Measurements from ENCODE around the gene SDK1. TPM values are rescaled to one million over a fixed set of nuclear protein-coding genes. Genes with fewer than 3 reads are reported as not detected.

The SDK1 gene
- total and polyA plus RNA-seq, 2 of the 8 experiments (the other 6 are each of a cell fraction or from before 2014, with no cell fraction given): 3.3 to 7.2 TPM

- no peaks in the 10 kb centered on the region; a peak in 1 of 8 replicates for H3K36me3 ChIP-seq (ENCODE audit: control insufficient read depth in 2 of 4, insufficient read depth in 4 of 4, low read length in 3 of 4)
- no peaks in the 10 kb centered on the region for H3K79me1 ChIP-seq (ENCODE audit: low read depth, low read length)
- H3K14ac ChIP-seq (ENCODE audit: insufficient read length): no peak overlapping the region
- H3K4me1 ChIP-seq (replicated peaks in 1 of 4; ENCODE audit: control insufficient read depth in 3 of 4, insufficient read depth in 4 of 4, low read length in 3 of 4): no peaks in the 10 kb centered on the region
- no peak for FAIRE-seq
- DNase-seq (ENCODE audit: low read depth in 1 of 2, low spot score in 2 of 2): no peak
- peaks cover 15 to 17% of the 10 kb centered on the region in 2 experiments for H3K9me3 ChIP-seq (ENCODE audit: insufficient read depth in 2 of 2, low read depth in 1 of 2, low read length in 1 of 2)
- no peaks in the 10 kb centered on the region for H3K27me3 ChIP-seq (replicated peaks in 1 of 4; ENCODE audit: control insufficient read depth in 3 of 4, extremely low read depth in 1 of 4, insufficient read depth in 3 of 4, low read length in 3 of 4)
- ChIA-PET POLR2A (ENCODE audit: partially characterized antibody) (no interaction called here), CTCF (ENCODE audit: partially characterized antibody) (no interaction called here)
- no peak overlapping the region for H2AK5ac ChIP-seq (ENCODE audit: low read depth, low read length)
- no peak overlapping the region for H4K91ac ChIP-seq (replicated peaks; ENCODE audit: insufficient read length, low read length)
- no peak overlapping the region for H2BK120ac ChIP-seq (replicated peaks; ENCODE audit: low read depth, low read length)
- no peak overlapping the region for H2BK12ac ChIP-seq (ENCODE audit: low read depth, low read length)
- no peak overlapping the region for H2BK15ac ChIP-seq (ENCODE audit: low read length)
- no peaks in the 10 kb centered on the region for H4K20me1 ChIP-seq (replicated peaks in 1 of 2; ENCODE audit: control insufficient read depth in 1 of 2, insufficient read depth in 2 of 2, low read length in 2 of 2)
- no peak overlapping the region for H3K4me2 ChIP-seq (ENCODE audit: insufficient read depth in 1 of 2, low read depth in 2 of 2, low read length in 2 of 2)
- H3K56ac ChIP-seq (replicated peaks; ENCODE audit: insufficient read length, low read depth, low read length): no peak overlapping the region
- WGBS, 2 experiments (ENCODE audit: extremely low coverage in 1 of 2, insufficient coverage in 1 of 2, insufficient read length in 1 of 2, insufficient replicate concordance in 2 of 2, low coverage in 1 of 2, low lambda C conversion rate in 2 of 2, missing lambda C conversion rate in 1 of 2): 99% methylated on average over 11 of the region's 11 CpGs; no CpG with 5 or more reads in 1 of the 2 experiments
- H4K8ac ChIP-seq (ENCODE audit: extremely low read depth, insufficient read depth, low read length): no peak overlapping the region; the same call in 1 of the 2 replicates
- no peak overlapping the region for H2AFZ ChIP-seq (ENCODE audit: low read length)
- no peak overlapping the region for H2BK20ac ChIP-seq (ENCODE audit: low read length)
- no peak overlapping the region for H3K4ac ChIP-seq (replicated peaks; ENCODE audit: insufficient read length, low read depth, low read length)
- H2BK5ac ChIP-seq (ENCODE audit: low read depth, low read length): no peak overlapping the region; the same call in 1 of the 2 replicates
- no peaks in the 10 kb centered on the region for H3K23me2 ChIP-seq (ENCODE audit: low read depth, low read length)
- no peak overlapping the region for H3K18ac ChIP-seq (ENCODE audit: extremely low read depth, low read length)
- no peak overlapping the region for H3K9ac ChIP-seq (replicated peaks in 1 of 4; ENCODE audit: extremely low read depth in 1 of 4, low read depth in 3 of 4, low read length in 3 of 4)
- H3K79me2 ChIP-seq (ENCODE audit: control insufficient read depth in 1 of 2, insufficient read depth in 2 of 2, low read length in 2 of 2): no peaks in the 10 kb centered on the region
- no peak overlapping the region for H3K27ac ChIP-seq (ENCODE audit: low read depth, low read length)
- H3K23ac ChIP-seq (ENCODE audit: insufficient read length): no peak overlapping the region
- H3K4me3 ChIP-seq (ENCODE audit: extremely low read depth in 1 of 4, insufficient read depth in 2 of 4, low read depth in 3 of 4, low read length in 4 of 4): no peak overlapping the region
- no peak overlapping the region for H4K5ac ChIP-seq (ENCODE audit: insufficient read length, low read depth, low read length)
- no peak for TF ChIP-seq CHD1 (IDR thresholded peaks at IDR 0.05; ENCODE audit: low read depth, low read length)
- TF ChIP-seq CREB1 (IDR thresholded peaks at IDR 0.05): no peak
- no peak for TF ChIP-seq SP1 (IDR thresholded peaks at IDR 0.05; ENCODE audit: low read depth, low read length)
- TF ChIP-seq KDM4A (IDR thresholded peaks at IDR 0.05; ENCODE audit: low read depth, low read length, severe bottlenecking): no peak
- TF ChIP-seq SIRT6 (IDR thresholded peaks at IDR 0.05; ENCODE audit: low read length): no peak
- no peak for TF ChIP-seq TEAD4 (IDR thresholded peaks at IDR 0.05; ENCODE audit: low read depth, low read length)
- no peak for TF ChIP-seq USF2 (IDR thresholded peaks at IDR 0.05; ENCODE audit: low read length)
- no peak for TF ChIP-seq FOSL1 (IDR thresholded peaks at IDR 0.05; ENCODE audit: insufficient read depth, low read depth, low read length)
- no peak for TF ChIP-seq MAX (IDR thresholded peaks at IDR 0.05)
- TF ChIP-seq POLR2AphosphoS5 (IDR thresholded peaks at IDR 0.05; ENCODE audit: low read depth, low read length): no peak
- no peak for TF ChIP-seq JUN (IDR thresholded peaks at IDR 0.05; ENCODE audit: low read depth, low read length)
- TF ChIP-seq ATF3 (IDR thresholded peaks at IDR 0.05; ENCODE audit: insufficient read depth, low read depth, low read length): no peak
- no peak for TF ChIP-seq EGR1 (IDR thresholded peaks at IDR 0.05; ENCODE audit: borderline replicate concordance, low read depth, low read length)
These were observed 719.0 kb downstream of the SDK1 start for GRCh38 chr7:4020086-4020485.
